K562 treated with DMSO at 1 percent for 24 hours (cell line): ENCODE measurements around the gene C20orf141. TPM values are rescaled to one million over a fixed set of nuclear protein-coding genes. Genes with fewer than 3 reads are reported as not detected.

Experiments used
- total RNA-seq: library from RNA; unstranded; fragments of 300-600 nt; gene quantifications from 2 replicates; pipeline ENCODE4 v1.2.3, GENCODE V29; 2022; ENCODE audit warnings: low read depth; ENCODE audit not compliant: insufficient read depth

C20orf141 gene, protein sequence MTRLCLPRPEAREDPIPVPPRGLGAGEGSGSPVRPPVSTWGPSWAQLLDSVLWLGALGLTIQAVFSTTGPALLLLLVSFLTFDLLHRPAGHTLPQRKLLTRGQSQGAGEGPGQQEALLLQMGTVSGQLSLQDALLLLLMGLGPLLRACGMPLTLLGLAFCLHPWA
- not detected in 2 replicates for total RNA-seq

DNA sequence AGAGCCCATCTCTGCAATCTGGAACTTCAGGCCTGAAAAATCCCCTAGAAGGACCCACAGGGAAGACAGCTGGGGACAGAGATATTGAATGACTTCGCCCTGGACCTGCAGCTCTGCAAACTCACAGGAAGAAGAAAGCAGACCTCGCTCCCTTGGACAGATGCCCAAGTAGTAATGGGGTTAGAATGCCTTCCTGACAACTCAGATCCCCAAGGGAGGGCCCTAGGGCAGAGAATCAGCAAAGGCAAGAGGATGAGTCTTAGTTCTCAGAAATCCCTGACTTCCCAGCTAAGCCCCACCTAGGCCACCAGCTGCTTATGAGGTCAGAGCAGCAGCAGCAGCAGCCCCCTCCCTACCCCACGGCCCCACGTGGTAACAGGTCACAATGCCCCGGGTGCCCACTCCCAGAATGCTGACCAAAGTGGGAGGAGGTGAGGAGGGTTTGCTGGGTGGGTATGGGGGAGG is at the start of gene C20orf141:
Gene C20orf141 (plus strand): TSS at position 401 of the 465 bp plus-strand sequence. CDS start 198 bp downstream, outside the sequence.

DNA sequence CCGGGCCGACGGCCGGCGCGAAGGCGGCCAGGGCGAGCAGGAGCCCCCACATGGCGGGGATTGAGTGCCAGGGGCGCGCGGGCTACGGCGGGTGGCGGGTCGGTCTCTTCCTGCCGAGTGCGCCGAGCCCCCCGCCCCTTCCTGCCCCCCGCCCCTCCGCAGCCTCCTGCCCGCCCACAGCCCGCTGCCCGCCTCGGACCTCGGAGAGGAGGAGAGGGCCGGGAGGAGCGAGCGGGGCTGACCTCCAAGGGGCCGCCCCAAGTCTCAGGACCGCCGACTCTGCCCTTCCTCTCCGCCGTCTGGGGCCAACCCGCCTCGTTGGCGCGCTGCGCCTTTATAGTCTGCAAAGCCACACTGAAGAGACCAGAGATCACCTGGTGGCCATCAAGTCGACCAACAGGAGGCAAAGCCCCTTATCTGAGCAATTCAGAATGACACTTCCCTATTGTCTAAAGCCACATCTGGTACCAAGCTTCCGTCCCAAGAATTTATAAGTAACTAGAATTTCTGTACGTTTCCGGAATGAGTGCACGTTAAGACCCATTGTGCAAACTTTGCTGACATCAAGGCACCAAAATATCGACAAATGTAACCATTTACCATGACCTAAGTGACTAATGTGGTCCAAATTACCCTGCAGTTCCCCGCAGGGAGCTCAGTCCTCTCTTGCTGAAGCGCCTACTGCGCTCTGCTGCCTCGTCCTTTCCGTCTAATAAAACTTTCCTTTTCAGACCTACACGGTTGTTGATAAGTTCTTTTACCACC is 14.1 kb upstream of the C20orf141 start, which contains the start of gene CPXM1:
Gene CPXM1 (minus strand): TSS at position 107 of the 765 bp plus-strand sequence. CDS start 55 bp downstream, at position 52.

DNA sequence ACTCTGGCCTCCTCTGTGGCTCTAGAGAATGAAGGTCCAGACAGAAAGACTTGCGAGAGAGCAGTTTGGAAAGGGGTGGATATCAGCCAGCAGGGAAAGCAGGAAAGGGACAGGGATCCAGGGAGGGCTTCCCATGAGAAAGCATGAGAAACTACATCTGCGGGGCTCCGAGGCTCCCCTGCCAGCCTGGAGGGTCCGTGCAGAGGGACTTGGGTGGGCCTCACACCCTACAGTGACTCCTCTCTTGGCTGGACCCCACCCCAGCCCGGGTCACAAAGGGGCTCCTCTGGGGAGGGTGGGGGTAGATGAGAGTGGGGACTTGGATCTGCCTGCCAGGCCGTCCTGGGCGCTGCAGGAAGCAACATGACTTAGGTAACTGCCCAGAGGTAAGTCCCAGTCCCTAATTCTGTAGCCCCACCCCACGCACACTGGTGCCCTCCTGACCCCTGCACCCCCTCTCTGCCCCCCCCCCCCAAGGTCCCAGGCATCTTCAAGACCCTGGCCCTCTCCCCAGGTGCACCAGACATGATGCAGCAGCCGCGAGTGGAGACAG is 1.3 kb downstream of the C20orf141 start, which contains the start of gene TMEM239:
Gene TMEM239 (plus strand): TSS at position 335 of the 553 bp plus-strand sequence. CDS start 191 bp downstream, at position 526.

DNA sequence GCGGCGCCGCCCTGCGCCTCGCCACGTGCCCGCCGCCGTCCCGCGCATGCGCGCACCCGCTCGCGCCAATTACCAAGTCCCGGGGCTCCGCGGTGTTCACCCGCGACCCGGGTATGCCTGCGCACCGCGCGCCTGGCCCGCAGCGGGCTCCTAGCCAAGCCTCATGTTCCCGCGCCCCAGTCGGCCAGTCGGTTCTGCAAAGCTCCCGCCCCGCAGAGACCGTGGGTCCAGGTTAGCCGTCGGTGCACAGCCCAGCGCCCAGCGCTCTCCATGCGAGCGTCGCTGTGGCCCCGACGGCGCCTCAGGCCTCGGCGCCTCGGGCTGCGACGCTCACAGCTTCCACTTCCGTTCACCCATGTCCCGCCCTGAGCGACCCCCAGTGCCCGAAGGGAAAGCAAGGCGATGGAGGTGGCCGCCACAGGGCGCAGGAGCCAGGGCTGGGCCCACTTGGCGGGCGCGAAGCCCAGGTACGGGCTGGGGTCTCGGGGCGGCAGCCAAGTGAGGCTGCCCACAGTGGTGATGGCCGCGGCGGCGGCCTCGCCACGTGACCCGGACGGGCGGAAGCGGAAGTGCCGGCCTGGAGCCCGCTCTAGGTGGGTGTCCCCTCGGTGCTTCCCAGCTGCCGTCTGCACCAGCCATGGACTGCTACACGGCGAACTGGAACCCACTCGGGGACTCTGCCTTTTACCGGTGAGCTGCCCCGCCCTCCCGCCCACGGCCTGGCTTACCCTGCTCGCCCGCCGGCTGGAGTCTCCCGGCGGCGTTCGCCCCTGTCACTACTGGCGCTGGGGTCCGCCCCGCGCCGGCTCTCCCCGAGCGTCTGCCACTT is 25.6 kb downstream of the C20orf141 start, which contains the start of the genes PCED1A and VPS16:
Gene PCED1A (minus strand): TSS at position 518 of the 829 bp plus-strand sequence. CDS start 743 bp downstream, outside the sequence.
Gene VPS16 (plus strand): TSS at position 608 of the 829 bp plus-strand sequence. CDS start 30 bp downstream, at position 638.

Other genes starting within 250 kb of the C20orf141 start
- 79.3 and 81.1 TPM in 2 replicates for gene NOP56, start 162.4 kb upstream of the C20orf141 start, total RNA-seq
- 94.0 and 95.5 TPM in 2 replicates for gene IDH3B, start 150.8 kb upstream of the C20orf141 start, total RNA-seq
- 0.76 and 1.6 TPM in 2 replicates for gene EBF4, start 122.2 kb upstream of the C20orf141 start, total RNA-seq
- gene CPXM1, start 14.4 kb upstream of the C20orf141 start, total RNA-seq = 0.69 and 1.2 TPM in 2 replicates
- not detected in 2 replicates for gene TMEM239, start 1.4 kb downstream of the C20orf141 start, total RNA-seq
- 16.6 and 17.3 TPM in 2 replicates for gene PCED1A, start 25.7 kb downstream of the C20orf141 start, total RNA-seq
- 47.0 and 49.4 TPM in 2 replicates for gene VPS16, start 25.8 kb downstream of the C20orf141 start, total RNA-seq
- 31.4 and 37.5 TPM in 2 replicates for gene PTPRA, start 58.5 kb downstream of the C20orf141 start, total RNA-seq
- not detected in 2 replicates for gene GNRH2, start 228.6 kb downstream of the C20orf141 start, total RNA-seq
- gene MRPS26, start 231.1 kb downstream of the C20orf141 start, total RNA-seq = 43.2 and 50.3 TPM in 2 replicates